GM23338 (cell line): ENCODE results near the gene NRP1. TPM values are rescaled to one million over a fixed set of nuclear protein-coding genes. Genes with fewer than 3 reads are reported as not detected.

Experiments
- ATAC-seq: fragments of 200-7000 bp; cut with Tn5 transposase; 3 replicates; pipeline ENCODE4 v1.9.1; 2020
- DNase-seq: peaks from one replicate; pipeline ENCODE4 v3.0.0-alpha.2; 2015; ENCODE audit warnings: low spot score
- H2AFZ ChIP-seq: fragments of 200-600 bp; sonication (generic); 2 replicates; pipeline ENCODE4 v1.8.0; 2016; ENCODE audit warnings: antibody characterized with exemption, mild to moderate bottlenecking, moderate library complexity
- H3F3A ChIP-seq: fragments of 200-600 bp; sonication (generic); replicated peaks from 2 replicates; pipeline ENCODE4 v1.8.0; 2017; ENCODE audit warnings: antibody characterized with exemption, mixed run types, low read depth
- H3K27ac ChIP-seq: fragments of 200-600 bp; sonication (generic); 2 replicates; pipeline ENCODE4 v1.6.1; 2016; ENCODE audit warnings: low read depth
- H3K27me3 ChIP-seq: fragments of 200-600 bp; sonication (generic); 2 replicates; pipeline ENCODE4 v1.8.0; 2016; ENCODE audit warnings: mild to moderate bottlenecking, mixed run types, moderate library complexity; ENCODE audit not compliant: insufficient read depth
- H3K36me3 ChIP-seq: fragments of 200-600 bp; sonication (generic); 2 replicates; pipeline ENCODE4 v1.8.0; 2016; ENCODE audit warnings: mild to moderate bottlenecking; ENCODE audit not compliant: insufficient read depth
- H3K4me1 ChIP-seq: fragments of 200-600 bp; sonication (generic); 2 replicates; pipeline ENCODE4 v1.8.0; 2016; ENCODE audit warnings: mild to moderate bottlenecking, moderate library complexity; ENCODE audit not compliant: insufficient read depth
- H3K4me2 ChIP-seq: fragments of 200-600 bp; sonication (generic); 2 replicates; pipeline ENCODE4 v1.7.1; 2017; ENCODE audit warnings: mixed run types
- H3K4me3 ChIP-seq: fragments of 200-600 bp; sonication (generic); 2 replicates; pipeline ENCODE4 v1.6.1; 2016; ENCODE audit warnings: mixed run types
- H3K79me2 ChIP-seq: fragments of 200-600 bp; sonication (generic); replicated peaks from 2 replicates; pipeline ENCODE4 v1.8.0; 2017; ENCODE audit warnings: mild to moderate bottlenecking; ENCODE audit not compliant: insufficient read depth
- H3K9me2 ChIP-seq: fragments of 200-600 bp; sonication (generic); 2 replicates; pipeline ENCODE4 v1.8.0; 2017; ENCODE audit not compliant: insufficient read depth
- H4K20me1 ChIP-seq: fragments of 200-600 bp; sonication (generic); replicated peaks from 2 replicates; pipeline ENCODE4 v1.8.0; 2017; ENCODE audit warnings: mild to moderate bottlenecking; ENCODE audit not compliant: insufficient read depth
- H3K27ac Mint-ChIP-seq: 2 replicates; pipeline ENCODE4 v1.8.0; 2020; ENCODE audit warnings: inconsistent platforms, mild to moderate bottlenecking, moderate library complexity, mixed read lengths
- H3K27me3 Mint-ChIP-seq: 3 replicates; pipeline ENCODE4 v1.8.0; 2022; ENCODE audit warnings: low read depth, mild to moderate bottlenecking, moderate library complexity, mixed read lengths, inconsistent platforms; ENCODE audit not compliant: insufficient read depth, poor library complexity
- H3K36me3 Mint-ChIP-seq: 3 replicates; pipeline ENCODE4 v1.8.0; 2021; ENCODE audit warnings: low read depth, mild to moderate bottlenecking, inconsistent platforms, moderate library complexity, mixed read lengths
- H3K4me1 Mint-ChIP-seq: 3 replicates; pipeline ENCODE4 v1.8.0; 2020; ENCODE audit warnings: mild to moderate bottlenecking, inconsistent platforms, mixed read lengths
- H3K4me3 Mint-ChIP-seq: 3 replicates; pipeline ENCODE4 v1.8.0; 2021; ENCODE audit warnings: moderate library complexity, mild to moderate bottlenecking, inconsistent platforms, mixed read lengths
- H3K9me3 Mint-ChIP-seq: 3 replicates; pipeline ENCODE4 v1.8.0; 2020; ENCODE audit warnings: moderate library complexity, mild to moderate bottlenecking, inconsistent platforms, mixed read lengths
- CREB1 ChIP-seq: fragments of 250-450 bp; sonication (Bioruptor Pico); IDR thresholded peaks from 2 replicates; pipeline ENCODE4 v1.5.0; 2020; ENCODE audit warnings: low read depth, mild to moderate bottlenecking, moderate library complexity
- CTCF ChIP-seq, 2 experiments: fragments of 200-600 bp in 1 of 2; sonication (generic) in 1 of 2; conservative IDR thresholded peaks; 2 replicates each; pipeline versions ENCODE4 v1.5.1 to v1.6.1; 2016 to 2017; ENCODE audit warnings: antibody characterized with exemption in 2 of 2, low read depth in 2 of 2, mild to moderate bottlenecking in 2 of 2, moderate library complexity in 1 of 2
- ETS1 ChIP-seq: IDR thresholded peaks from 2 replicates; pipeline ENCODE4 v1.6.1; 2016; ENCODE audit warnings: antibody characterized with exemption
- EZH2 ChIP-seq: fragments of 200-600 bp; sonication (generic); IDR thresholded peaks from one replicate; pipeline ENCODE4 v1.8.0; 2017; ENCODE audit warnings: antibody characterized with exemption, mild to moderate bottlenecking, low read depth; ENCODE audit not compliant: unreplicated experiment
- EZH2phosphoT487 ChIP-seq: fragments of 200-600 bp; sonication (generic); IDR thresholded peaks from one replicate; pipeline ENCODE4 v1.8.1; 2018; ENCODE audit warnings: antibody characterized with exemption; ENCODE audit not compliant: unreplicated experiment
- JUNB ChIP-seq: IDR thresholded peaks from one replicate; pipeline ENCODE4 v1.6.1; 2016; ENCODE audit warnings: antibody characterized with exemption; ENCODE audit not compliant: unreplicated experiment
- NANOG ChIP-seq: IDR thresholded peaks from 2 replicates; pipeline ENCODE4 v1.6.1; 2016; ENCODE audit warnings: antibody characterized with exemption, borderline replicate concordance
- POLR2AphosphoS5 ChIP-seq: IDR thresholded peaks from 2 replicates; pipeline ENCODE4 v1.6.1; 2016; ENCODE audit warnings: antibody characterized with exemption, low read depth
- REST ChIP-seq: IDR thresholded peaks from one replicate; pipeline ENCODE4 v1.6.1; 2018; ENCODE audit warnings: antibody characterized with exemption; ENCODE audit not compliant: unreplicated experiment
- STAT1 ChIP-seq: IDR thresholded peaks from one replicate; pipeline ENCODE4 v1.6.1; 2016; ENCODE audit warnings: antibody characterized with exemption; ENCODE audit not compliant: unreplicated experiment
- ZNF114 ChIP-seq: fragments of 250-450 bp; sonication (Bioruptor Pico); IDR thresholded peaks from 2 replicates; pipeline ENCODE4 v1.5.0; 2020; ENCODE audit warnings: mild to moderate bottlenecking, moderate library complexity
- ZNF331 ChIP-seq: fragments of 250-450 bp; sonication (Bioruptor Pico); IDR thresholded peaks from 2 replicates; pipeline ENCODE4 v1.5.0; 2020; ENCODE audit warnings: low read depth, mild to moderate bottlenecking, moderate library complexity
- ZNF462 ChIP-seq: fragments of 250-450 bp; sonication (Bioruptor Pico); IDR thresholded peaks from 2 replicates; pipeline ENCODE4 v1.5.0; 2020; ENCODE audit warnings: mild to moderate bottlenecking, moderate library complexity
- polyA plus RNA-seq: library from polyadenylated mRNA; unstranded; fragments of >200 nt; fragmentation: Nextera tagmentation; extraction: Ambion mirVana; gene quantifications from 2 replicates; pipeline ENCODE4 v1.2.1, GENCODE V29; 2016
- total RNA-seq: library from RNA; depleted of rRNA; stranded (reverse); fragments of >200 nt; shearing (Covaris generic); gene quantifications from 2 replicates; pipeline ENCODE4 v1.2.3, GENCODE V29; 2014

Gene NRP1
- total and polyA plus RNA-seq, 2 experiments from 2014 or later, result 2.9 to 3.5 TPM

DNA sequence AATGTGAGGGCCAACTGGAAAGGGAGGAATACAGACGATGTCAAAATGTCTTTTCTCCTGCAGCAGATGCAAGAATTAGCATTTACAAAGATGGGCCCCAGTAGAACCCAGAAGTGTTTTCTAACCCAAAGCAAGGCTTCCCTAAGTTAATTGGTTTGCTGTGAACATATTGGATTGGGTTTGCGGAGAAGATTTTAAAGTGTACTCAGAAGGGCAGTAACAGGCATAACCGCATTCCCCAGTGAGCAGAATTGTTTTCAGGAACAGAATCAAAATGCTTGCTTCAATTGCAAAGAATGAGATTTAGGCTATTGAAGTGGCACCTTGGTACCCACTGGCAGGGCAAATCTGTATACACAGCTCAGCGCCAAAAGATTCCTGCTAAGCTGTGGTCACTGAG, 78.0 kb downstream of the NRP1 start:
- Histone ChIP-seq H3K27me3 (no peaks in the 10 kb centered on the region), H3K79me2 (no peaks in the 10 kb centered on the region), H3K4me1 (peaks cover 6% of the 10 kb centered on the region; the same call in 1 of the 2 replicates), H3K4me3 (no peak overlapping the region), H3K36me3 (no peaks in the 10 kb centered on the region), H3K9me2 (no peaks in the 10 kb centered on the region), H4K20me1 (no peaks in the 10 kb centered on the region), H3K4me2 (no peak overlapping the region), H3F3A (no peaks in the 10 kb centered on the region), H3K27ac (no peak overlapping the region), H2AFZ (no peak overlapping the region)
- Mint-ChIP-seq H3K27me3 (peaks cover 2% of the 10 kb centered on the region), H3K4me1 (peaks cover 15% of the 10 kb centered on the region; the same call in 2 of the 3 replicates), H3K9me3 (no peaks in the 10 kb centered on the region), H3K27ac (no peak overlapping the region; the same call in 1 of the 2 replicates), H3K4me3 (no peak overlapping the region), H3K36me3 (no peaks in the 10 kb centered on the region)
- TF ChIP-seq ETS1 (no peak), CREB1 (CRISPR knock-in tag) (no peak), CTCF (conservative IDR thresholded peaks at IDR 0.05; ENCODE audit: low read depth in 2 of 2) (no peak), STAT1 (no peak), JUNB (no peak), REST (no peak), EZH2 (no peak), EZH2phosphoT487 (no peak), POLR2AphosphoS5 (no peak), ZNF331 (CRISPR knock-in tag) (no peak), ZNF462 (CRISPR knock-in tag) (no peak), NANOG (no peak), ZNF114 (no peak)
- ATAC-seq, result no peak
- no peak for DNase-seq
